Activated T-helper 9 cell treated with anti-CD3 and anti-CD28 coated beads, Interleukin-2, amount 50 U/mL, for 16 hours (primary cell): Measurements from ENCODE around the gene GUCY2C.

Experiments
- DNase-seq: peaks from one replicate; pipeline ENCODE4 v3.0.0-alpha.2; 2020; ENCODE audit warnings: low read depth

The GUCY2C gene

DNA sequence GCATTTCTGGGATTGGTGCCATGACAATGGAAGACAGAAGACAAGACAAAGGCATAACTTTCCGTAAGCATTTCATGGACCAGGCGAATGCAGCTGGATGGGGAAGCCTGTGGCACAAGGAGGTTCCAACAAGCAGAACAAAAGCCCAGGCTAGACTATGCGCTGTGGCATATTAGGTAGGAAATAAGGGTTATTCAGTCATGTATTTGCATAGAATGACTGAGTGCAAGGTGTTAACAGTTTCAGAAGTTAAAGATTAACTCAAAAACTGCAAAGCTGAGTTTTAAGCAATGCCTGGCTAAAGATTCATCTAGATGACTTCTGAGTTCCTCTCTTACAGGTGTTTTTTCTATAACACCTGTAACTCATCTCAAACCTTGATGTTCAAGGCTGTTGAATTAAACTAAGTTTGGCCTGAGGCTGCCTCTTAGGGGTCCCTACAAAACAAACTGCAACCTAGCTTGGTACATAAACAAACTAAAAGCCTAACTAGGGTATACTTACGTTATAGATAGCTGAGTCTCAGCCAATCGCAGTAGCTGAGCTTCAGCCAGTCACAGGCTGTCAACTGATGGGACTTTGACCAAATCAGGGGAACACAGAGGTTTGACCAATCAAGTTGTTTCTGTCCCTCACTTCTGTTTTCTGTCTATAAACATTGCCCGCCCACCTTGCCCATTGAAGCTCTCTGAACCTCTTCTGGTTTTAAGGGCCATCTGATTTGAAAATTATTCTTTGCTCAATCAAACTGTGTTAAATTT is 76.5 kb downstream of the GUCY2C start:
- no peak for DNase-seq

- DNase-seq, result no peak
Observed at GRCh38 chr12:14618983-14619382, 77.4 kb downstream of the GUCY2C start.

DNA sequence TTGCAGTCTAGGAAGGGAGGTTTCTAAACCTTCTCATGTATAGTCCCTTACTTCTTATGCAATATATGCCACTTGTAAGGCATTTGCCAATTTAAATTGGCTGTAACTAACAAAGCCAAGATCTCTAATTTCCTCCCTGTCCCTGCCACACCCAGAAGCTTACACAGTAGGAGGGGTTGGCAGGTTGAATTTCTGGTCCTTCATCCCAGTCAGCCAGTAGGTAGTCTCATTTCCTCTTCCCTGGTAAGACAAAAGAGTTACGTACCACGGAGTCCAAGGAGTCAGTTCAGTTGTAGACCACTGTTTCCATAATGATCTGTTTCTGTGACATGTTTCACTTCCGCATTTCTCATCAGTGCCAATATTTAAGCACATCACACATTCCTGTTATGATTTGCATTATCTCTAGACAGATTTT is 81.7 kb downstream of the GUCY2C start:
- DNase-seq, result no peak

GRCh38 chr12:14613718-14614117 is 82.7 kb downstream of the GUCY2C start:
- no peak for DNase-seq

DNA sequence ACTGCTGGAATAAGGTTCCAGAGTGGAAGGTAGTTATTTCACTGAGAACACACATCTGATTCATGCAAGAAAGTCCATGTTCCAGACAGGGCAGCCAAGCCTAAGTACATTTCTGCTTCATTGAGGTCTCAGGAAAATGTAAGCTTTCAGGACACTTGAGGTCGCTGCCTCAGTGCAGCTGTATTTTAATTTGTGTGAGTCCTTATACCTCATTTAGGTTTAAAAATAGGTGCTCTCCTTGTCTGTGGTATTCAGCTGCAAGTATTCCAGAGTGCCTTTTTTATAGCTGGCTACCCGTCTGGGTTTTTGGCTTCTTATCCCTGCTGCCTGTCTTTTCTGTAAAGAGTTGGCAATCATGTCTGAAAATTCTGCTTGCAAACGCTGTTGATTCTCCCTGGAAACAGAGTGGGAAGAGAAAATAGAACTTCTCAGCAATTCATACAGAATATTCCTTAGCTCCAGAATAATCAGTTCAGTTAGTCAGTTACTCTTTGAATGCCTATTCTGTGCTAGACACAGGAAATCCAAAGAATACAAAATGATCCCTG is 83.4 kb downstream of the GUCY2C start:
- no peak for DNase-seq

DNA sequence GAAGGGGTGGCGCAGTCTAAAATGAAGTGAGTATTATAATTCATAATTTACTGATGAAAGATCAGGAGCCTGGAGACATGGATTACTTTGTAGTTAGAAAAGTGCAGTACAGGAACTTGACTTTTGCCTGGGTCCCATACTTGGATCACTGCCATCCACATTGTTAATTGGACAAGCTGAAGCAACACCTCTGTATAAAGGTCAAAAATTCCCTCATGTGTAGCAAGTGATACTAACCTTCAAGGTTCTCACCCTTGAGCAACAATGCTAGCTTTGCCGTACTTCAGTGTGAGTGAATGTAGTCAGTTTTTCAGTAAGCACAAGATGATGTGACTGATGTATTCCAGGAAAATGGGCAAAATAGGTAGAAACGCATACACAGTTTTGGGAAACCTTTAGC is 84.1 kb downstream of the GUCY2C start:
- no peak for DNase-seq

DNA sequence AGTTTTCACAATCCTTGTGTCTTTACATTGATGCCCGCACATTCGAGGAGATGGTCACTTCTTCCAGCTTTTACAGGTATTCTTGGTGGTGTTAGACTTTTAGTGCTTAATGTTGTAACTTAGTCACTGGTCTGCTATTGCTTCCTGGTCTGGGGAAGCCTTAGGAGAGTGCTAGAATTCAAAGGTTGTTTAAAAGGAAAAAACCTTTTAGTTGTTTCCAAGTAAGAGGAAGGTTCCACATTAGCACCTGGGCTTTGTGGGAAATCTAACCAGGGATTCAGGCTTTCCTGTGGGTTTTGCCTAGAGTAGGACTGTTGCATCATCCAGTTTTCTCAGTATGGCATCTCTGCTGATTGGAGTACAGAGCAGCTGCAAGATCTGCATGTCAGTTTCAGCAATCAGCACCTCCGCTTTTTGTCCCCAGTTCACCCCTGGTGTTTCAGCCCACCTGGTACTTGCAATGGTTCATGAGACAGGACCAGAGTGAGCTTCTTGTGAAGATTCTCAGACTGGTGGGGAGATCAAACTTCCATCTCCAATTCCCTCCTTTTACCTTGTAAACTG is 84.7 kb downstream of the GUCY2C start:
- DNase-seq, result no peak

DNA sequence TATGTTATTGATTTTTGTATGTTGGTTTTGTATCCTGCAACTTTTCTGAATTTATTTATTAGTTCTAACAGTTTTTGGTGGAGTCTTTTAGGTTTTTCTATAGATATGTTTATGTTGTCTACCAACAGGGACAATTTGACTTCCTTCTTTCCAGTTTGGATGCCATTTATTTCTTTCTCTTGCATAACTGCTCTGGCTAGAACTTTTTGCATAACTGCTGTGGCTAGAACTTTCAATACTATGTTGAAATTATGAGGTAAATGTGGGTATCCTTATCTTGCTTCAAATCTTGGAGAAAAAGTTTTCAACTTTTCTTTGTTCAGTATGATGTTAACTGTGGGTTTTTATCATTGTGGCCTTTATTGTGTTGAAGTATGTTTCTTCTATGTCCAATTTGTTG is 88.8 kb downstream of the GUCY2C start:
- no peak for DNase-seq

- DNase-seq, result no peak
Observed at GRCh38 chr12:14605401-14605989, 90.9 kb downstream of the GUCY2C start.

DNA sequence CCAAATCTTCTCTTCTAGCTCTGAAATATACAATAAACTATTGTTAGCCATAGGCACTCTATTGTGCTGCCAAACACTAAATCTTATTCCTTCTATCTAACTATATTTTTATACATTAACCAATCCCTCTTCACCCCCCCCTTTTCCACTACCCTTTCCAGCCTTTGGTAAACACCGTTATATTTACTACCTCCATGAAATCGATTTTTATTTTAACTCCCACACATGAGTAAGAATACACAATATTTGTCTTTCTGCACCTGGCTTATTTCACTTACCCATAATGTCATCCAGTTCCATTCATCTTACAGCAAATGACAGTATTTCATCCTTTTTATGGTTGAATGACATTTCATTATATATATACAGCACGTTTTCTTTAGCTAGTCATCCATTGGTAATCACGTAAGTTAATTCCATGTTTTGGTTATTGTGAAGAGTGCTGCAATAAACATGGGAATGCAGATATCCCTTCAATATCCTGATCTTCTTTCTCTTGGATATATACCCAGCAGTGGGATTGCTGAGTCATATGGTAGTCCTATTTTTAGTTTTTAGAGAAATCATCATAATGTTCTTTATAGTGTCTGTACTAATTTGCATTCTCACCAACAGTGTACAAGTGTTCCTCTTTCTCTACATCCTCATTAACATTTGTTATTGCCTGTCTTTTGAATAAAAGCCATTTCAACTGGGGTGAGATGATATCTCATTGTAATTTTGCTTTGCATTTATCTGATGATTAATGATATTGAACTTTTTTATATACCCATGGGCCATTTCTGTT is 94.5 kb downstream of the GUCY2C start:
- DNase-seq, result no peak

- DNase-seq, result no peak
Observed at GRCh38 chr12:14597480-14597879, 98.9 kb downstream of the GUCY2C start.

DNA sequence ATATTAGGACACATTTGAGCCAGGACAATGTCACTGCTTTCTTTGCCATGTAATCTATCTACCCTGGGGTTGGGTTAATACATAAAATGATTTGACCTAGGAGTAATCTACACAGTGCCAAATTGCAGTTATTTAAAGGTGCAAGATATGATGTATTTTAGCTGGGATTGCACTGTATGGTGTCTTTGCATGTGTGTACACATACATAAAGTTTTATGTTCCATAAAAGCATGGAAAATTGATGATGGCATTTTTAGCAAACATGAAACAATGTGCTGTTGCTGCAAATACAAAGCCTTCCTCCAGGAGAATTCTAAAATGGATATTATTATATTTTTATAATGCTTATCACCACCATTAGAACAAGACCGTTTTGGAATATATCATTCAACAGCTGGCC is 104.7 kb downstream of the GUCY2C start:
- DNase-seq, result no peak

- no peak for DNase-seq
Observed at GRCh38 chr12:14589169-14590004, 107.0 kb downstream of the GUCY2C start.

DNA sequence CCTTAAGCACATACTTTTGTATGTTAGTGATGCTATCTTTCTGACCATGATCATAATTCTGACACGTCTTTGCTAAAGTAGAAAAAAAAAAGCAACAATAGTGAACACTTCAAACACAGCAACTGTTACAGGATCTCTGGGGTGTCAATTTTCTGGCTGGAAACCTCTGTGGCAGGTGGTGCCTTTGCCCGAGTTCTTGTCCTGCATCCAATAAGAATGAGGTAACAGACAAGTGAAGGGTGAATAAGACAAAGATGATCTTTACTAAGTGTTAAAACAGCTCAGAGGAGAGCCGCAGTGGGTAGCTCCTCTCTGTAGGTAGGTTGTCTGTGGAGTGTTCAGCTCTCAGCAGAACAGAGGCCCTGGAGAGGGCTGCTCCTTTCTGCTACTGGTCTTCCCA is 107.8 kb downstream of the GUCY2C start:
- DNase-seq, result no peak

DNA sequence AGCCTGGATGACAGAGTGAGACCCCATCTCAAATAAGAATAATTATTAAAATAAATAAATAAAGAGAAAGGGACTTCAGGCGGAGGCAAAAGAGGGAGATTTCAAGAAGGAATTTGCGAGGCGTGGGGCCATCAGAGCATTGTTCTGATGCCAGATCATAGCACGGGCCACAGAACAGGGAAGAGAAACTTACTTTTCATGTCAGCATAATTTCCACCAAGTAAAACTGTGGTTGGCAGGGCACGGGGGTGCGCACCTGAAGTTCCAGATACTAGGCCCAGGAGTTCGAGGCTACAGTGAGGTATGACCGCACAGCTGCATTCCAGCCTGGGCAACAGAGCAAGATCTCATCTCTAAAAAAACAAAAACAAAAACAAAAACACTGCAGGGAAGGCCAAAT is 117.8 kb downstream of the GUCY2C start:
- no peak for DNase-seq

- DNase-seq, result no peak
Observed at GRCh38 chr12:14577344-14577743, 119.1 kb downstream of the GUCY2C start.

DNA sequence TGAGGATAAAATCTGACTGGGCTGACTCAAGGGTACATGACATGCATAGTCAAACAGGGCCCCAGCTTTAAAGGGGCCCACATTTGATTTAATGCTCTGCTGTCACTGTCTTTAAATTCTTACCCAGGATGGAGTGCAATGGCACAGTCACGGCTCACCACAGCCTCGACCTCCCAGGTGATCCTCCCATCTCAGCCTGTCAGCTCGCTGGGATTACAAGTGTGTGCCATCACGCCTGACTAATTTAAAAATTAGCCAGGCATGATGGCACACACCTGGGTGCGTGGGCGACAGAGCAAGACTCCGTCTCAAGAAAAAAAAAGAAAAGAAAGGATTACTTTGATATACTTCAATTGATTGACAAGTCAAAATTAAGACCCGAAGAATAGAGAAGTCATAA is 119.5 kb downstream of the GUCY2C start:
- no peak for DNase-seq

- DNase-seq, result no peak
Observed at GRCh38 chr12:14575585-14575984, 120.8 kb downstream of the GUCY2C start.

- no peak for DNase-seq
Observed at GRCh38 chr12:14573118-14573517, 123.3 kb downstream of the GUCY2C start.

GRCh38 chr12:14572401-14572800 is 124.0 kb downstream of the GUCY2C start:
- DNase-seq, result no peak

DNA sequence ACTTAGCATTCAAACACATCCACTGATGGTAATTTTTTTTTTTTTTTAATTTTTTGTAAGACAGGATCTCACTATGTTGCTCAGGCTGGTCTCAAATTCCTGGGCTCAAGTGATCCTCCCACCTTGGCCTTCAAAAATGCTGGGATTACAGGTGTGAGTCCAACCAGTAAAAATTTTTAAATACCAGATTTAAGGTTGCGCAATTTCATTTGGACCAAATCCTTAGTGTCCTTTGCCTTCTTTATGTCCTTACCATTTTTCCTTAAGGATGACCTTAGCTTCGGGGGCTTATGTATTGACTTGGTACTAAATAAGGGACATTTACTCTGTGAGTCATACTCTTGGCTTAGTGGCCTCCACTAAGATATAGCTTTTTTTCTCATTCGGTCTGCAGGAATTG is 124.6 kb downstream of the GUCY2C start:
- DNase-seq, result no peak

DNA sequence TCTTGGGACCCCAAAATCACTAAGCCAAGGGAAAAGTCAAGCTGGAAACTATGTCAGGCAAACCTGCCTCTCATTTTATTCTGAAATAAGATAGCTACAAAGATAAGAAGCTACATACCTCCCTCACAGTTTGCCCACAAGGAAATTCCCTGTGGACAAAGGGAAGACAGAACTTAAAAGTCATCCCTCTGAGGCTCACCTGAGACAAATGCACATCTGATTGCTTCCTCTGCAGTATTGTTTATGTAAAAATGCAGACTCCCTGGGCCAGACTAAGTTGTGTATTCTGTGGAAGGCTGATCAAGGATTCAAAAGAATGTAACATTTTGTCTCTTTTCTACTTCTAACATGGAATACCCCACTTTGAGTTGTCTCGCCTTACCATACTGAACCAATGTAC is 126.2 kb downstream of the GUCY2C start:
- no peak for DNase-seq
